Posterior vena cava (tissue), 2 donors: ENCODE results near the gene ENKD1. TPM values are rescaled to one million over a fixed set of nuclear protein-coding genes. Genes with fewer than 3 reads are reported as not detected.
A peak's percentile ranks its signal among the peaks of the same experiment; 100 is the strongest.

ENCODE experiments used
- DNase-seq: peaks from one replicate; pipeline ENCODE4 v3.0.0-alpha.2; 2020; ENCODE audit warnings: low spot score
- intact Hi-C, 2 donors: fragments of 100-400 bp; cut with DNase I; formaldehyde crosslinking; loops; one replicate each; pipeline versions ENCODE4 v1.14.1 to v1.14.2; 2022 to 2023
- total RNA-seq, 2 donors: library from RNA; stranded (reverse); fragmentation: NEBNext Ultra II Directional; extraction: Animal tissue kit (Norgen Biotek cat#: 25700); gene quantifications; one replicate each; pipeline ENCODE4 v1.2.1, GENCODE V29; 2021
- donor health status: DM: yes; HTN: yes; CAD: no.
- donor health status: DM: yes; HTN: yes; CAD: no.

Gene ENKD1
- total RNA-seq, 2 donors from 2014 or later: 12.2 to 12.6 TPM

DNA sequence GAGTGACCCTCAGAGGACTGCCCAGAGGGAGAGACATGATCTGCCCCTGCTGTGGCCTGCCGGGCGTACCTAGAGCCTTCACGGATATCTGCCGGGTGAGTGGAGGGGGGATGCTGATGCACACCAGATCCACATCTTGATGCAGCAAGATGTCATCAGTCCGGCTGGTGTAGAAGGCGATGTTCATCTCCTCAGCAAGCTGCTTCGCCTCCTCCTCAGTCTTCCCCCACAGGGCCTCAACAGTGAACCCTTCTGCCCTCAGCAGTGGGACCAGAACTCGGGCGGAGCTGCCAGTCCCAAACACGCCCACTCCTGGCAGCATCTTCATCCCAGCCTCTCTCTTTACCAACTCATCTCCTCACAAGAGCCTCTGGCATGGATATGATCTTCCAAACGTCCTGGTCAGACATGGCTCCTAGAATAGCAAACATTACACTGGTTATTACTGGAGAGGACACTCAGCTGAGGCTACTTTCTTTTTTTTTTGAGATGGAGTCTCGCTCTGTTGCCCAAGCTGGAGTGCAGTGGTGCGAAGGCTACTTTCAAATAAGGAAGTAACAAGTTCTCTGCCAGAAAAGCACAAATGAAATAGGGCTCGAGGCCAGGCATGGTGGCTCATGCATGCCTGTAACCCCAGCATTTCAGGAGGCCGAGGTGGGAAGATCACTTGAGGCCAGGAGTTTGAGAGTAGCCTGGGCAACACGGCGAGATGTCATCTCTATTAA, 19.0 kb upstream of the ENKD1 start:
- intact Hi-C loops: no loop called here
- DNase-seq: no peak

- intact Hi-C loops: no loop called here
- DNase-seq: no peak
These were observed 17.2 kb upstream of the ENKD1 start for GRCh38 chr16:67683767-67684166.

DNA sequence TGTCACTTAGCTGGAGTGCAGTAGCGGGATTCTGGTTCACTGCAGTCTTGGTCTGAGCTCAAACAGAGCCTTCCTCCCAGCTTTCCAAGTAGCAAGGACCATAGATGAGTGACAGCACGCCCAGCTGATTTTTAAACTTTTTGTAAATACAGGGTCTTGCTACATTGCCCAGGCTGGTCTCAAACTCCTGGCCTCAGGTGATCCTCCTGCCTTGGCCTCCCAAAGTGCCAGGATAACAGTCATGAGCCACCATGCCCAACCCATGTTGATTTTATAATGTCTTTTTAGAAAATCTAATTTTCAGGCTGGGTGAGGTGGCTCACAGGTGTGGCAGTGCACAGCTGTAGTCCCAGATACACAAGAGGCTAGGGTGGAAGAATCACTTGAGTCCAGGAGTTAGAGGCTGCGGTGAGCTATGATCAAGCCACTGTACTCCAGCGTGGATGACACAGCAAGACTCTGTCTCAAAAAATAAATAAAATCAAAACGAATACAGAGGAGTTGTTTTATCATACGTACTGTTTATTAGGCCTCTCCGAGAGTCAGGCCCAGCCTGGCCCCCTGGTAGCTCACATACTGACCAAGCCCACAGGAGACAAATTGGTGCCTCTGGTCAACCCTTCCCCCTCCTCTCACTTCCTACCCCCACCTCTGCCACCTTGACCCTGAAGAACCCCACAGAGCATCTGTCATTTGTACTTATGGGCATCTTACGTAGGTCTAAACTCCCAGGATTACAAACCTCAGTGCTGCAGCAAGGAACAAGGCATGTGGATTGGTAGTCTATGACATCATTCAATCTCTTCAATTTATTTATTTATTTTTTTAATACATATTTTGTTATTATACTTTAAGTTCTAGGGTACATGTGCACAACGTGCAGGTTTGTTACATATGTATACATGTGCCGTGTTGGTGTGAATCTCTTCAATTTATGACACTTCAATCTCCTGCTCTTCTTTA, 13.7 kb upstream of the ENKD1 start:
- no peak for DNase-seq
- intact Hi-C loops: no loop called here

GRCh38 chr16:67678354-67679023, 11.9 kb upstream of the ENKD1 start:
- intact Hi-C loops: no loop called here
- DNase-seq: no peak

- intact Hi-C loops: no loop called here
- no peak for DNase-seq
These were observed 11.2 kb upstream of the ENKD1 start for GRCh38 chr16:67677712-67678111.

GRCh38 chr16:67676939-67677338, 10.4 kb upstream of the ENKD1 start:
- no peak for DNase-seq
- intact Hi-C loops: no loop called here

GRCh38 chr16:67676516-67676915, 10.0 kb upstream of the ENKD1 start:
- intact Hi-C loops: no loop called here
- no peak for DNase-seq

- intact Hi-C loops: no loop called here
- no peak for DNase-seq
These were observed 9.4 kb upstream of the ENKD1 start for GRCh38 chr16:67675999-67676398.

GRCh38 chr16:67675579-67675935, 9.0 kb upstream of the ENKD1 start:
- DNase-seq: no peak
- intact Hi-C loops: no loop called here

GRCh38 chr16:67674851-67675578, 8.5 kb upstream of the ENKD1 start:
- no peak for DNase-seq
- intact Hi-C loops: loop anchor here in 1 of 2 donors (5.0 kb wide), 1 partner anchor 127 kb away; no protein-coding TSS in a partner anchor

GRCh38 chr16:67673712-67674580, 7.4 kb upstream of the ENKD1 start:
- intact Hi-C loops: loop anchor here in 1 of 2 donors (5.0 kb wide), 1 partner anchor 128 kb away; no protein-coding TSS in a partner anchor

DNA sequence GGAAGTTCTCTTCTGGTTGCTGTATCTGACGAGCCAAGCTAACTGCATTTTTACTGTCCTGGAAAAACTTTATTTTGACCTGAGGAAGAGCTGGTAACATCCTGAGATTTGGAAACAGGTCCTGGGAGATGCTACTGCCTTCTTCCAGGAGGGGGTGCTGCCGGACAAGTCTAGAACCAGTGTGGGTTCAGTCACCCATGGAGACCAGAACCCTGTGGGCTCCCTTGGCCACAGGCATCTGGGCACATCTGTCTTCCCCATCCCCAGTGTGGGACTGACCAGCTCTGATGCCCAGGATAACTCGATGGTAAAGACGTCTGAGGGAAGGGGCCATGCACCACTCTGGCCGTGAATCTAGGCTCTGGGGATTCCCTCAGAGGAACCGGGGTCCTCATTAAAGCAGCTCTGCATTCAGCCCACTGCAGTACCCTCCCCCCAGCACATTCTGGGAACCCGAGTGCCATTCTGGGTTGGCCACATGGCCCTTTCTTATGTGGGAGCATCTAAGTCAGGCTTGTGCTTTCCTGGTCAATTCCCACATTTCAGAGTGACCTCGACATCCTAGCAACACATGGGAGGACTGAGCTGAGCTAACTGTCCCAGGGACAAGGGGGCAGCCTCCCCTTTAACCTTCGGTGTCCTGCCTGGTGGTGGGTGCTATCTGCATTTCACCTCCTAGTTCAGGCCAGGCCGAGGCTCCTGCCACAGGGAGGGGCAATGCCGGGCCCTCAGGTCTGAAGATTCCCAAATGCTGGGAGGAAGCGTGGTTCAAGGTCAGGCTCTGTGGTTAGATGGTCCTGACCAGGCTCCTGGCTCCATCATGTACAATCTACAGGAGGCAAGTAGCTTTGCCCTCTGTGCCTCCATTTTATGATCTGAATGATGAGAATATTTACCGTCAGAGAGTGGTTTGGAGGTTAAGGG, 6.5 kb upstream of the ENKD1 start:
- DNase-seq: peak; percentile 92
- intact Hi-C loops: loop anchor here in 1 of 2 donors (5.0 kb wide), 1 partner anchor 129 kb away; no protein-coding TSS in a partner anchor

More at GRCh38 chr16:67673712-67674580, 7.4 kb upstream of the ENKD1 start:
- DNase-seq: no peak

GRCh38 chr16:67672306-67672705, 5.8 kb upstream of the ENKD1 start:
- DNase-seq: no peak
- intact Hi-C loops: loop anchor here in 1 of 2 donors (5.0 kb wide), 1 partner anchor 130 kb away; no protein-coding TSS in a partner anchor

DNA sequence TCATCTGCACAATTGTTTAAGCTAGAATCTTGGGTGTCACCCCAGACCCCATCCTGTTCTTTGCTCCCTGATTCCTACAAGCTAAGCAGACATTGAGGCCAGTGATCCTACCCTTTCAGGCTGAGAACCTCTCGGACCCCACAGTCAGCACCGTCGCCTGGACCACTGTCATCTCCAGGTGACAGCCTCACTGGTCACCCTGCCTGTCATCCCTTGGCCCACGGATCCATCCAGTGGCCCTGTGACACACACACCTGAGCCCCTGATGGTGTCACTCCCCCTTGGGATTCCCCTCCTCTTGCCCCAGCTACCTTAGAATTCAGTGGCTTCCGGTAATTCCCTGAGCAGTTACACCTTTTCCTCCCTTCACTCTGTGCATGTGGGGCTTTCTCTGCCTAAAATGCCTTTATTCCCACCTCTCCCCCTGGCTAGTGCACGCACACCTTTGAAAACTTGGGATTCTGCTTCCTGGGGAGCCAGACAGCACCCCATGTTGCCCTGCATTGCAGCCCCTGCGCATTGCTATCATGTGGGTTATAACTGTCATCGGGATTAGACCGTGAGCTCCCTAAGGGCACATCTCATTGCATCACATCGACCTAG, 3.0 kb upstream of the ENKD1 start:
- intact Hi-C loops: loop anchor here (1.0 to 10.0 kb wide), 5 partner anchors 105 to 149 kb away; partner anchors contain the start of gene CTCF (in 2 of the 2)
- no peak for DNase-seq

DNA sequence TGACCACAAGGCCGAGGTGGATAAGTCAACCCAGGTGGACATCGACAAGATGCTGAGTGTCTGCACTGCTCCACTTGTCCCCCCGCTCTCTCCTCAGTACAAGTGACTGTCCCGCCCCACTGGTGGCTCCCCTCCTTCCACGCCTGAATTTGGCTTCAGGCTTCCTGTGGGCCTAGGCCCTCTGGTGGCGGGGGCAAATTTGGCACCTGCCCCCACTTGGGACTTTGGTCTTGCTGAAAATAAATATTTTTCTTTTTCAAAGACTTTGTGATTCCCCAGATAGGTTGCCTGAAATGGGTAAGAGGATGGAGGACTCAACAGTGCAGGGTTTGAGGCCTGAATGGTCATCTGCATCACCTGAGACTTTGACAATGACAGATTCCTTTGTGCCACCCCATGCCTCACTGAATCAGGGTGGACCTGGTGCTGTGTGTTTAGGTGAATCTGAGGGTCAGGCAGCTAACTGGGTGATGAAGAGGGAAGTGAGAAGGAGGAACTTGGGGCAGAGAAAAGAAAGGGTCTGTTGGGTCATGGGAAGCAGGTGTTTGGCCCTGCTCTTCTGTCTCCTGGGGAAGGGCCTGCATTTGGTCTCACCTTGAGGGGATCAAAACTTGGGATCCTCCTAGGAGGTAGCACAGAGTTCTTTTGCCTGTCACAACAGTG, 2.1 kb upstream of the ENKD1 start:
- DNase-seq: no peak
- intact Hi-C loops: loop anchor here (1.0 to 10.0 kb wide), 4 partner anchors 104 to 148 kb away; partner anchors contain the start of gene CTCF (in 2 of the 2)
